Endothelial cell of umbilical vein (primary cell): Measurements from ENCODE around the gene TLE3.

Experiments used
- CTCF ChIP-seq, 2 donors: IDR thresholded peaks; 1 replicate in 1 of 2; 2 replicates in 1 of 2; pipeline ENCODE4 v1.5.1; 2011; ENCODE audit warnings: low read length in 2 of 2, mild to moderate bottlenecking in 2 of 2, moderate library complexity in 2 of 2, control low read depth in 1 of 2, inconsistent platforms in 1 of 2, low read depth in 1 of 2; ENCODE audit not compliant: insufficient read depth in 1 of 2; ENCODE audit errors: extremely low read depth in 1 of 2
- EZH2 ChIP-seq: IDR thresholded peaks from 2 replicates; pipeline ENCODE4 v1.6.1; 2012; ENCODE audit warnings: borderline replicate concordance, low read depth, mild to moderate bottlenecking, moderate library complexity, low read length, inconsistent platforms; ENCODE audit not compliant: severe bottlenecking
- FOS ChIP-seq: IDR thresholded peaks from 2 replicates; pipeline ENCODE4 v1.6.1; 2011; ENCODE audit warnings: mild to moderate bottlenecking, low read length, moderate library complexity, borderline replicate concordance; ENCODE audit not compliant: insufficient read depth
- JUN ChIP-seq: IDR thresholded peaks from 2 replicates; pipeline ENCODE4 v1.6.1; 2011; ENCODE audit warnings: borderline replicate concordance, low read depth; ENCODE audit not compliant: insufficient read length, insufficient read depth
- MAX ChIP-seq: IDR thresholded peaks from 2 replicates; pipeline ENCODE4 v1.6.1; 2011; ENCODE audit not compliant: insufficient read depth, insufficient read length
- MYC ChIP-seq: IDR thresholded peaks from one replicate; pipeline ENCODE4 v1.6.1; 2011; ENCODE audit warnings: mild to moderate bottlenecking, low read depth, low read length
- POLR2A ChIP-seq: IDR thresholded peaks from 2 replicates; pipeline ENCODE4 v1.6.1; 2012; ENCODE audit warnings: low read depth, mild to moderate bottlenecking, control low read depth, low read length
- POLR2AphosphoS5 ChIP-seq: IDR thresholded peaks from 2 replicates; pipeline ENCODE4 v1.6.1; 2012; ENCODE audit warnings: low read depth, mild to moderate bottlenecking, control low read depth, low read length, moderate library complexity; ENCODE audit not compliant: insufficient read depth

- TF ChIP-seq FOS (no peak), CTCF (IDR thresholded peaks at IDR 0.05; ENCODE audit: extremely low read depth in 1 of 2, insufficient read depth in 1 of 2, low read depth in 1 of 2, low read length in 2 of 2) (no peak), POLR2A (no peak), JUN (no peak), MAX (no peak), MYC (no peak), POLR2AphosphoS5 (no peak), EZH2 (no peak)
Observed at GRCh38 chr15:70097063-70097320, 725 bp downstream of the TLE3 start.
